ENCODE results near the gene ACP2.

DNA sequence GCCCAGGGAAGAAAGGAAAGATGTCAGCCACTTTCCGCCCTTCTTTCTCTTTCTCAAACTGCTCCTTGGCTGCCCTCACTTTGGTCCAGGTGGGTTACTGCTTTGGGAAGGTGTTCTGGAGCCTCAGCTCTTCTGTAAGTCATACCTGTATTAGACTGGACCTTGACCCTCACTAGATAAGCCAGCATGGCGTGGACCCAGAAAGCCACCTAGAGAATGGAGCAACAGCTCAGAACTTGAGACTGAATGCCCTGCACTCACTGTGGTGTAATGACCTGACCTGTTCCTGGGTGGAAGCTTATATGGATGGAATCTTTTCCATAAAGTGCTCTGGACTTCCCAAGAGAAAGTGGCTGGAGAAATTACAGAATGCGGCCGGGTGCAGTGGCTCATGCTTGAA is 15.6 kb downstream of the ACP2 start:
- no peak for TF ChIP-seq CTCF (IDR thresholded peaks at IDR 0.05)
- TF ChIP-seq EZH2 (IDR thresholded peaks at IDR 0.05) = no peak
